B cell (primary cell): Measurements from ENCODE around the gene RNF213. TPM values are rescaled to one million over a fixed set of nuclear protein-coding genes. Genes with fewer than 3 reads are reported as not detected.
"Not testable (repeated sequence)": the region's sequence is repeated elsewhere in the genome, so short reads cannot be mapped to it uniquely, and the experiment has no call there.

Experiments used
- ATAC-seq: fragments of 200-7000 bp; cut with Tn5 transposase; one replicate; pipeline ENCODE4 v1.10.0; 2021; ENCODE audit warnings: low read depth, mild to moderate bottlenecking, moderate number of reproducible peaks, moderate library complexity
- CTCF ChIA-PET: fragments of 350-600 bp; sonication (Branson Sonifier 250); formaldehyde crosslinking; loops from one replicate; lab custom pipeline; 2021; ENCODE audit warnings: antibody characterized with exemption, inconsistent platforms; lab: Charles Lee
- POLR2A ChIA-PET: fragments of 350-600 bp; sonication (Branson Sonifier 250); formaldehyde crosslinking; loops from one replicate; lab custom pipeline; 2021; ENCODE audit warnings: antibody characterized with exemption; lab: Charles Lee
- DNase-seq: peaks from one replicate; pipeline ENCODE4 v3.0.0; 2013
- H2AFZ ChIP-seq: 2 replicates; pipeline ENCODE4 v1.6.1; 2012; ENCODE audit warnings: mild to moderate bottlenecking, low read depth, low read length; ENCODE audit not compliant: insufficient read depth, poor library complexity, severe bottlenecking
- H3K27ac ChIP-seq, 2 donors: 1 replicate in 1 of 2; 2 replicates in 1 of 2; pipeline ENCODE4 v1.5.1; 2012 to 2013; ENCODE audit warnings: low read length in 2 of 2, mild to moderate bottlenecking in 2 of 2, moderate library complexity in 1 of 2
- H3K27me3 ChIP-seq, 4 experiments: fragments of 200-600 bp in 1 of 4; sonication (generic) in 1 of 4; replicated peaks in 1 of 4; 1 replicate in 2 of 4; 2 replicates in 2 of 4; pipeline versions ENCODE4 v1.6.1 to v1.7.0; 2013 to 2016; ENCODE audit warnings: low read length in 3 of 4, mild to moderate bottlenecking in 2 of 4, mixed read lengths in 1 of 4, moderate library complexity in 1 of 4; ENCODE audit not compliant: insufficient read depth in 4 of 4, control insufficient read depth in 3 of 4; ENCODE audit errors: control extremely low read depth in 1 of 4
- H3K36me3 ChIP-seq, 2 experiments: replicated peaks in 1 of 2; 1 replicate in 1 of 2; 2 replicates in 1 of 2; pipeline versions ENCODE4 v1.6.1 to v1.7.1; 2013; ENCODE audit warnings: low read length in 1 of 2; ENCODE audit not compliant: insufficient read depth in 2 of 2, control insufficient read depth in 1 of 2; ENCODE audit errors: control extremely low read depth in 1 of 2, extremely low read depth in 1 of 2
- H3K4me1 ChIP-seq, 2 donors: fragments of 200-600 bp in 1 of 2; sonication (generic) in 1 of 2; 1 replicate in 1 of 2; 2 replicates in 1 of 2; pipeline versions ENCODE4 v1.5.1 to v1.6.1; 2013 to 2017; ENCODE audit warnings: low read length in 2 of 2; ENCODE audit not compliant: control insufficient read depth in 2 of 2, insufficient read depth in 2 of 2
- H3K4me2 ChIP-seq: replicated peaks from 2 replicates; pipeline ENCODE3; 2012; ENCODE audit warnings: mild to moderate bottlenecking, low read depth, low read length; ENCODE audit not compliant: poor library complexity, severe bottlenecking
- H3K4me3 ChIP-seq, 5 experiments: fragments of 200-600 bp in 1 of 5; sonication (generic) in 1 of 5; 1 replicate in 3 of 5; 2 replicates in 2 of 5; pipeline versions ENCODE4 v1.5.1 to v1.7.0; 2011 to 2016; ENCODE audit warnings: low read length in 4 of 5, mild to moderate bottlenecking in 4 of 5, low read depth in 2 of 5, control low read depth in 1 of 5, moderate library complexity in 1 of 5; ENCODE audit not compliant: insufficient read depth in 1 of 5; ENCODE audit errors: control extremely low read depth in 1 of 5, extremely low read depth in 1 of 5
- H3K79me2 ChIP-seq: fragments of 200-600 bp; sonication (generic); one replicate; pipeline ENCODE4 v1.6.0; 2016; ENCODE audit warnings: low read length; ENCODE audit not compliant: control insufficient read depth, insufficient read depth
- H3K9ac ChIP-seq: fragments of 200-600 bp; sonication (generic); 2 replicates; pipeline ENCODE4 v1.6.1; 2017; ENCODE audit warnings: mild to moderate bottlenecking, low read length, moderate library complexity
- H3K9me3 ChIP-seq, 3 donors: one replicate each; pipeline versions ENCODE4 v1.6.1 to v1.7.1; 2013; ENCODE audit warnings: low read length in 2 of 3; ENCODE audit not compliant: control insufficient read depth in 2 of 3, insufficient read depth in 1 of 3; ENCODE audit errors: control extremely low read depth in 1 of 3
- H4K20me1 ChIP-seq: 2 replicates; pipeline ENCODE4 v1.6.0; 2012; ENCODE audit warnings: mild to moderate bottlenecking, low read length; ENCODE audit not compliant: insufficient read depth, control insufficient read depth, poor library complexity, severe bottlenecking
- H3K27ac Mint-ChIP-seq: one replicate; pipeline ENCODE4 v1.8.0; 2021; ENCODE audit warnings: mixed read lengths
- H3K27me3 Mint-ChIP-seq: one replicate; pipeline ENCODE4 v1.8.0; 2021; ENCODE audit warnings: mixed read lengths
- H3K4me1 Mint-ChIP-seq: one replicate; pipeline ENCODE4 v1.8.0; 2021; ENCODE audit warnings: mixed read lengths
- H3K4me3 Mint-ChIP-seq: one replicate; pipeline ENCODE4 v1.8.0; 2021; ENCODE audit warnings: mixed read lengths
- H3K9me3 Mint-ChIP-seq: one replicate; pipeline ENCODE4 v1.8.0; 2022; ENCODE audit warnings: mixed read lengths; ENCODE audit not compliant: insufficient read depth
- EZH2 ChIP-seq: IDR thresholded peaks from 2 replicates; pipeline ENCODE4 v1.6.1; 2012; ENCODE audit warnings: borderline replicate concordance, low read depth, mild to moderate bottlenecking, moderate library complexity, low read length; ENCODE audit not compliant: insufficient read depth, poor library complexity, severe bottlenecking
- WGBS: methylation state at CpG from one replicate; pipeline ENCODE4 v1.1.5; 2013; ENCODE audit warnings: missing lambda C conversion rate; ENCODE audit not compliant: insufficient coverage; 5-methylcytosine and 5-hydroxymethylcytosine counted together
- intact Hi-C: fragments of 100-400 bp; cut with micrococcal nuclease; formaldehyde crosslinking; loops from one replicate; pipeline ENCODE4 v1.10.0; 2022
- polyA plus RNA-seq: library from polyadenylated mRNA; depleted of rRNA; stranded (reverse); fragments of >200 nt; gene quantifications from 2 replicates; pipeline ENCODE4 v1.2.3, GENCODE V29; 2012
- total RNA-seq, 2 donors: library from RNA; stranded (reverse); fragments of 120-200 nt in 1 of 2; gene quantifications; 1 replicate in 1 of 2; 2 replicates in 1 of 2; pipeline versions ENCODE4 v1.2.3 to v1.2.4, GENCODE V29; 2013 to 2022
- TF ChIP-seq, protein P1 (sequence below): fragments of 200-600 bp; IDR thresholded peaks from one replicate; pipeline ENCODE4 v1.8.0; 2022; ENCODE audit warnings: antibody characterized with exemption, mild to moderate bottlenecking

Gene RNF213
- total and polyA plus RNA-seq, 2 donors (not counting 1 experiment from before 2014, with no cell fraction given) = 121 to 287 TPM

DNA sequence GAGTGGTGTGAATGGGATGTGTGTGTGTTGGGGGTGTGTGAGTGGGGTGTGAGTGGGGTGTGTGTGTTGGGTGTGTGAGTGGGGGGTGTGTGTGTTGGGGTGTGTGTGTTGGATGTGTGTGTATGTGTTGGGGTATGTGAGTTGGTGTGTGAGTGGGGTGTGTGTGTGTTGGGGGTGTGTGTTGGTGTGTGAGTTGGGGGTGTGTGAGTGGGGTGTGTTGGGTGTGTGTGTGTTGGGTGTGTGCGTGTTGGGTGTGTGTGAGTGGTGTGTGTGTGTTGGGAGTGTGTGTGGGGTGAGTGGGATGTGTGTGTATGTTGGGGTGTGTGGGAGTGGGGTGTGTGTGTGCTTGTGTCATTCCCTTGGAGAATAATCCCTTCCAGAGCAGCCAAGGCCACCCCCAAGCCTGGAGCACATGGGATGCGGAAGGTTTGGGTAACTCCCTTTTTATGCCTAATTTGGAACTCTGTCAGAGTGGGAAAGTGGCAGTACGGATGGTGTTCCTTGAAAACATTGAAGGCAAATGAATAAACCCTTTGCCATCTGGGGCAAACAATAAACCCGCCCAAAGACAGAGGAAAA, 14.3 kb downstream of the RNF213 start:
- Histone ChIP-seq H3K9me3 (no peaks in the 10 kb centered on the region), H2AFZ (no peak overlapping the region), H3K36me3 (peaks cover 0 to 56% of the 10 kb centered on the region in 2 experiments), H3K27ac (peak overlapping the region in 1 of 2 donors; percentile 15), H3K79me2 (peaks cover 83% of the 10 kb centered on the region), H3K9ac (no peak overlapping the region), H3K4me1 (peaks cover 0 to 5% of the 10 kb centered on the region in 2 donors), H3K4me2 (no peak overlapping the region), H4K20me1 (peaks cover 87% of the 10 kb centered on the region), H3K4me3 (no peak overlapping the region), H3K27me3 (no peaks in the 10 kb centered on the region)
- DNase-seq = no peak
- Mint-ChIP-seq H3K4me3 (no peak overlapping the region), H3K27ac (no peak overlapping the region), H3K4me1 (peaks cover 16% of the 10 kb centered on the region), H3K9me3 (no peaks in the 10 kb centered on the region), H3K27me3 (no peaks in the 10 kb centered on the region)
- no peak for ATAC-seq
- intact Hi-C loops = no loop called here
- CTCF ChIA-PET = no interaction called here
- TF ChIP-seq, protein P1, sequence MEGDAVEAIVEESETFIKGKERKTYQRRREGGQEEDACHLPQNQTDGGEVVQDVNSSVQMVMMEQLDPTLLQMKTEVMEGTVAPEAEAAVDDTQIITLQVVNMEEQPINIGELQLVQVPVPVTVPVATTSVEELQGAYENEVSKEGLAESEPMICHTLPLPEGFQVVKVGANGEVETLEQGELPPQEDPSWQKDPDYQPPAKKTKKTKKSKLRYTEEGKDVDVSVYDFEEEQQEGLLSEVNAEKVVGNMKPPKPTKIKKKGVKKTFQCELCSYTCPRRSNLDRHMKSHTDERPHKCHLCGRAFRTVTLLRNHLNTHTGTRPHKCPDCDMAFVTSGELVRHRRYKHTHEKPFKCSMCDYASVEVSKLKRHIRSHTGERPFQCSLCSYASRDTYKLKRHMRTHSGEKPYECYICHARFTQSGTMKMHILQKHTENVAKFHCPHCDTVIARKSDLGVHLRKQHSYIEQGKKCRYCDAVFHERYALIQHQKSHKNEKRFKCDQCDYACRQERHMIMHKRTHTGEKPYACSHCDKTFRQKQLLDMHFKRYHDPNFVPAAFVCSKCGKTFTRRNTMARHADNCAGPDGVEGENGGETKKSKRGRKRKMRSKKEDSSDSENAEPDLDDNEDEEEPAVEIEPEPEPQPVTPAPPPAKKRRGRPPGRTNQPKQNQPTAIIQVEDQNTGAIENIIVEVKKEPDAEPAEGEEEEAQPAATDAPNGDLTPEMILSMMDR = no peak
- TF ChIP-seq EZH2 = no peak
- POLR2A ChIA-PET = no interaction called here
- 100% methylated on average over 3 of the region's 4 CpGs for WGBS

DNA sequence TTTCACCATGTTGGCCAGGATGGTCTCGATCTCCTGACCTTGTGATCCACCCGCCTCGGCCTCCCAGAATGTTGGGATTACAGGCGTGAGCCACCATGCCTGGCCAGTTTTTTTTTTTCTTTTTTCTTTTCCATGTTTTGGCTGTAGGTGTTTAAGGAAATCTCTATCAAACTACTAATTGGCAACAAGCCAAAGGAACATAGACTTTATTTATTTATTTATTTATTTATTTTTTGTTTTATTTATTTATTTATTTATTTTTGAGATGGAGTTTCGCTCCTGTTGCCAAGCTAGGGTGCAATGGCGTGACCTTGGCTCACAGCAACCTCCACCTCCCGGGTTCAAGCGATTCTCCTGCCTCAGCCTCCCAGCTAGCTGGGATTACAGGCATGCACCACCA, 15.2 kb downstream of the RNF213 start:
- H3K9me3 Mint-ChIP-seq, H3K27ac Mint-ChIP-seq, POLR2A ChIA-PET, H3K27me3 Mint-ChIP-seq, DNase-seq, H2AFZ ChIP-seq, H3K9ac ChIP-seq, H3K9me3 ChIP-seq, H3K27me3 ChIP-seq, H3K4me2 ChIP-seq, H3K27ac ChIP-seq, H3K4me1 ChIP-seq, H3K4me3 Mint-ChIP-seq, H3K4me3 ChIP-seq, intact Hi-C loops, ATAC-seq, CTCF ChIA-PET: not testable (repeated sequence)
- Histone ChIP-seq H3K79me2 (peaks cover 79% of the 10 kb centered on the region), H3K36me3 (peaks cover 0 to 50% of the 10 kb centered on the region in 2 experiments), H4K20me1 (peaks cover 87% of the 10 kb centered on the region)
- 100% methylated on average over 3 of the region's 8 CpGs for WGBS
- peaks cover 16% of the 10 kb centered on the region for H3K4me1 Mint-ChIP-seq
